Measurements from ENCODE around the gene CALML4. TPM values are rescaled to one million over a fixed set of nuclear protein-coding genes. Genes with fewer than 3 reads are reported as not detected.

Gene CALML4
- total RNA-seq, 2 donors from 2014 or later = 1.6 to 7.7 TPM

GRCh38 chr15:68207176-68207935, 2.2 kb upstream of the CALML4 start:
- Histone ChIP-seq H3K36me3 (no peaks in the 10 kb centered on the region), H3K27ac (no peak overlapping the region), H3K4me3 (no peak overlapping the region), H3K4me1 (ENCODE audit: control insufficient read depth in 1 of 2, low read depth in 2 of 2) (peaks cover 0 to 30% of the 10 kb centered on the region in 2 donors), H3K9me3 (no peaks in the 10 kb centered on the region), H3K27me3 (replicated peaks; ENCODE audit: insufficient read depth) (no peaks in the 10 kb centered on the region)
- DNase-seq (ENCODE audit: low spot score) = no peak
- TF ChIP-seq CTCF (IDR thresholded peaks at IDR 0.05) = no peak
- no peak for ATAC-seq (ENCODE audit: insufficient number of reproducible peaks, low FRiP score, low read depth)

- no peak for ATAC-seq (ENCODE audit: insufficient number of reproducible peaks, low FRiP score, low read depth)
- no peaks in the 10 kb centered on the region for H3K9me3 ChIP-seq
- no peak for DNase-seq (ENCODE audit: low spot score)
- H3K27me3 ChIP-seq (replicated peaks; ENCODE audit: insufficient read depth) = no peaks in the 10 kb centered on the region
- no peak for TF ChIP-seq CTCF (IDR thresholded peaks at IDR 0.05)
- no peaks in the 10 kb centered on the region for H3K36me3 ChIP-seq
- no peak overlapping the region for H3K4me3 ChIP-seq
- peaks cover 0 to 30% of the 10 kb centered on the region in 2 donors for H3K4me1 ChIP-seq (ENCODE audit: control insufficient read depth in 1 of 2, low read depth in 2 of 2)
- H3K27ac ChIP-seq = no peak overlapping the region
Measured at GRCh38 chr15:68206711-68207151, 1.6 kb upstream of the CALML4 start.

GRCh38 chr15:68205954-68206539, 915 bp upstream of the CALML4 start:
- Histone ChIP-seq H3K36me3 (no peaks in the 10 kb centered on the region), H3K27ac (peak overlapping the region in 1 of 2 donors; percentile 22), H3K9me3 (no peaks in the 10 kb centered on the region), H3K27me3 (replicated peaks; ENCODE audit: insufficient read depth) (no peaks in the 10 kb centered on the region), H3K4me1 (ENCODE audit: control insufficient read depth in 1 of 2, low read depth in 2 of 2) (peaks cover 0 to 27% of the 10 kb centered on the region in 2 donors), H3K4me3 (peak overlapping the region; percentile 44)
- TF ChIP-seq CTCF (IDR thresholded peaks at IDR 0.05) = no peak
- DNase-seq (ENCODE audit: low spot score) = no peak
- no peak for ATAC-seq (ENCODE audit: insufficient number of reproducible peaks, low FRiP score, low read depth)

GRCh38 chr15:68205558-68205944, 419 bp upstream of the CALML4 start:
- peak overlapping the region in 1 of 2 donors; percentile 22 for H3K27ac ChIP-seq
- H3K36me3 ChIP-seq = no peaks in the 10 kb centered on the region
- H3K4me1 ChIP-seq (ENCODE audit: control insufficient read depth in 1 of 2, low read depth in 2 of 2) = peaks cover 0 to 24% of the 10 kb centered on the region in 2 donors
- no peaks in the 10 kb centered on the region for H3K9me3 ChIP-seq
- DNase-seq (ENCODE audit: low spot score) (no peak), ATAC-seq (ENCODE audit: insufficient number of reproducible peaks, low FRiP score, low read depth) (no peak)
- TF ChIP-seq CTCF (IDR thresholded peaks at IDR 0.05) = no peak
- no peaks in the 10 kb centered on the region for H3K27me3 ChIP-seq (replicated peaks; ENCODE audit: insufficient read depth)
- peak overlapping the region; percentile 44 for H3K4me3 ChIP-seq

- Histone ChIP-seq H3K4me1 (ENCODE audit: control insufficient read depth in 1 of 2, low read depth in 2 of 2) (peaks cover 0 to 31% of the 10 kb centered on the region in 2 donors), H3K4me3 (no peak overlapping the region), H3K27me3 (replicated peaks; ENCODE audit: insufficient read depth) (no peaks in the 10 kb centered on the region), H3K36me3 (no peaks in the 10 kb centered on the region), H3K9me3 (no peaks in the 10 kb centered on the region), H3K27ac (no peak overlapping the region)
- DNase-seq (ENCODE audit: low spot score) (no peak), ATAC-seq (ENCODE audit: insufficient number of reproducible peaks, low FRiP score, low read depth) (no peak)
- no peak for TF ChIP-seq CTCF (IDR thresholded peaks at IDR 0.05)
Measured at GRCh38 chr15:68204361-68204760, 771 bp downstream of the CALML4 start.
